Limb (tissue), 2 donors: ENCODE measurements around the gene WDFY4.

Experiments
- DNase-seq, 2 donors: peaks; one replicate each; pipeline ENCODE4 v3.0.0-alpha.2; 2016; ENCODE audit errors: extremely low spot score in 2 of 2

Gene WDFY4

DNA sequence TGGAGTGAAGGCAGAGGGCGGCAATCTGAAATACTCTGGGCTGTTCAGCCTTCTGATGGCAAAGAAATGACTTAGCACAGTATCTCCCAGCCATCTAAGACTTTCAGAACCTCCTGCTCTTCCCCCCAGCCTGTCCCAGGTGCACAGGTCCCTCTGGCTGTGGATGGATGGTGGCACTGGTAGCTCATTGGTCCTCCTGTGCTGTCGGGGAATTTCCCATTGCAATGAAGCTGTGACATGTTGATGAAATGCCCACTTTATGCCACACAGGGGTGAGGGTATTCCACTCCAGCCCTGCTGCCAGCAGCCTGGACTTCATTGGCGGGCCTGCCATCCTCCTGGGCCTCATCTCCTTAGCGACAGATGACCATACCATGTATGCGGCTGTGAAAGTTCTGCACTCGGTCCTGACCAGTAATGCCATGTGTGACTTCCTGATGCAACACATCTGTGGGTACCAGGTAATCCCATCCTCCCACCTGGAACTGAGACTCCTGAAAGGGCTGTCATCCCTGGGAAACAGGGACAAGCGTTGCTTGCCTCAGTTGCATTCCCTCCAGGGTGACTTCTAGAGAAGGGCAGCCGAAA lies 105.9 kb downstream of the WDFY4 start:
- DNase-seq, result no peak

GRCh38 chr10:48791267-48791928 lies 106.7 kb downstream of the WDFY4 start:
- no peak for DNase-seq

GRCh38 chr10:48792121-48792520 lies 107.4 kb downstream of the WDFY4 start:
- DNase-seq, result no peak

DNA sequence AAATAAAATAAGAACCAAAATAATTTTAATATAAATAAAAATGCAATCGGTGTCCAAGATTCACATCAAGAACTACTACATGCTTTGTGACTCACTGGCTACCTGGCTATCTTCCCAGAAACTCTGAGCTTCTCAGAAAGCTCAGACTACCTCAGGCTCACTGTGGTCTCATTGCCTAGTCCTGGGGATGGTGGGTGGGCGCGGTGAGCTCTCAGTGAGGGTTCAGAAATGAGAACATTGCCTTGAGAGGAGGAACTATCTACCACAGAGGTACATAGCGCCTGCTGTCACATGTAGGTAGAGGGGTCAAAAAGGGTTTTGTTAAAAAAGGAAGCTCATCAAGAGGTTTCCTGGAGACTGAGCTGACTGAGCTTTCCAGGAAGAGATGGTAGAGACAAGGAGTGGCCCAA lies 108.0 kb downstream of the WDFY4 start:
- no peak for DNase-seq

GRCh38 chr10:48794074-48794473 lies 109.4 kb downstream of the WDFY4 start:
- DNase-seq, result no peak

- DNase-seq, result no peak
Measured at GRCh38 chr10:48796713-48797245, 112.1 kb downstream of the WDFY4 start.

DNA sequence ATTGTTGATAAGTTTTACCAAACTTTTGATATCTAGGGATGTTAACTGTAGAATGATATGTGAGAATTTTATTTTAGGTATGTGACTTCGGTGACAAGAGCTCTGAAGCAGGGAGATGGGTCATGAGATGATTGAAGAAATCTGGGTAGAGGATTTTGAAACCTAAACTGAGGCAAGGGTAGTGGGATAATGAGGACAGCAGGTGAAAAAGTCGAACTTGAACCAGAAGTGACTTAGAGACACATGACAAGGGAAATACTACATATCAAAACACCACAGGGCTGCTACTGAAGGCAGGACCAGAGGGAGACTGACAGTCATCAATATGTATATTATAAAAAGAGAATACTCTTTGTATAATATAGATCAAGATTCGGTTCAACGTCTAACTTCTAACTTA lies 113.2 kb downstream of the WDFY4 start:
- DNase-seq, result no peak

GRCh38 chr10:48798481-48799254 lies 114.0 kb downstream of the WDFY4 start:
- no peak for DNase-seq

DNA sequence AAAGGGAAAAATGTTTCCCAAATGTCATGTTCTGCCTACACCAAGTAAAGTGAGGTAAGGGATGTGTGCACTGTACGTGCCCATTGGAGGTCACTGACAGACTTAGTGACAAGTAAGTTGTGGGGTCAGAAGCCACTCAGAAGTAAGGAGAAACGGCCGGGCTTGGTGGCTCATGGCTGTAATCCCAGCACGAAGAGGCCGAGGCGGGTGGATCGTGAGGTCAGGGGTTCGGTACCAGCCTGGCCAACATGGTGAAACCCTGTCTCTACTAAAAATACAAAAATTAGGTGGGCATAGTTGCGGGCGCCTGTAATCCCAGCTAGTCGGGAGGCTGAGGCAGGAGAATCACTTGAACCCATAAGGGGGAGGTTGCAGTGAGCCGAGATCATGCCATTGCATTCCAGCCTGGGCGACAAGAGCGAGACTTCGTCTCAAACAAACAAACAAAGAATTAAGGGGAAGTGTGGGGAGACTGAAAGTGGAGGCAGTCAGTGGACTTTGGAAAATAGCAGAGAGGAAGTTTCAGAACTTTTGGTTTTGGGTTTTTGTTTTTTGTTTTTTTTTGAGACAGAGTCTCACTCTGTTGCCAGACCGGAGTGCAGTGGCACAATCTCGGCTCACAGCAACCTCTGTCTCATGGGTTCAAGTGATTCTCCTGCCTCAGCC lies 114.8 kb downstream of the WDFY4 start:
- no peak for DNase-seq

DNA sequence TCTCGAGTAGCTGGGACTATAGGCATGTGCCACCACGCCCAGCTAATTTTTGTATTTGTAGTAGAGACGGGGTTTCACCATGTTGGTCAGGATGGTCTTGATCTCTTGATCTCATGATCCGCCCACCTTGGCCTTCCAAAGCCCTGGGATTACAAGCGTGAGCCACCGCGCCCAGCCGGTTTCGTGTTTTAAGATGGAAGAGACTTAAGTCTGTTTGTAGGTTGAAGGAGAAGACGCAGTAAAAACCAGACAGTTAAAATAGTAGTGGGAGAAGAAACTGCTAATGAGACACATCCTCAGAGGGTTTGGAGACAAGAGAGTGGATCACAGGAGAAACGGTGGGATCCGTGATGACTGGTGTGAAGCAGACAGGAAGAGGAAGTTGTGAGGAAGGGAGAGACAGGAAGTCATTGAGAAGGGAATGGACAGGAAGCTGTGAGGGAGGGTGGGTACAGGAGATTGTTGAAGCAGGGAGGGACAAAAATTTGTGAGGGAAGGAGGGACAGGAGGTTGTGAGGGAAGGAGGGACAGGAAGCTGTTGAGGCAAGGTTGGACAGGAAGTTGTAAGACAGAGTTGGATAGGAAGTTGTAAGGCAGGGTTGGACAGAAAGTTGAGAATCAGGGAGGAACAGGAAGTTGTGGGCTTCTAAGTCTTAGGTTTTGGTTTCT lies 115.5 kb downstream of the WDFY4 start:
- no peak for DNase-seq

GRCh38 chr10:48801001-48801421 lies 116.3 kb downstream of the WDFY4 start:
- DNase-seq, result no peak

DNA sequence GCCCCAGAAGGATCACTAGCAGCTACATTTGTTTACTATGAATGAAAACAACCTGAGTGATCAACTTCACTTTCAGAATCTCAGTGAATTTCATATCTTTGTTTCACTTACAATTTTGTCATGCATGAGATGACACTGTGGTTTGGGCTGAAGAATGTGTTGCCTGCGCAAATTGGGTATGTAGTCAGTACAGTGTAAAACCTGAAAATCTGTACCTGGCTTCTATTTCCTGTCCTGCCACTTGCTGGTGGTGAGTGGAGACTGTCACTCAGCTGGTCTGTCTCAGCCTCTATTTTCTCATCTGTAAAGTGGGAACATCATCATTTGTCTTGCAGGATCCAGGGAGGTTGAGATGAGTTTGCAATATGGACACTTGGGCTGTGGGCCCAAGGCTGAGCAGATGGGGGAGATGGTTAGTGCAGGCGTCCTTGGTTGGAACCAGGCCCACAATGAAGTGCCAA lies 118.0 kb downstream of the WDFY4 start:
- no peak for DNase-seq

DNA sequence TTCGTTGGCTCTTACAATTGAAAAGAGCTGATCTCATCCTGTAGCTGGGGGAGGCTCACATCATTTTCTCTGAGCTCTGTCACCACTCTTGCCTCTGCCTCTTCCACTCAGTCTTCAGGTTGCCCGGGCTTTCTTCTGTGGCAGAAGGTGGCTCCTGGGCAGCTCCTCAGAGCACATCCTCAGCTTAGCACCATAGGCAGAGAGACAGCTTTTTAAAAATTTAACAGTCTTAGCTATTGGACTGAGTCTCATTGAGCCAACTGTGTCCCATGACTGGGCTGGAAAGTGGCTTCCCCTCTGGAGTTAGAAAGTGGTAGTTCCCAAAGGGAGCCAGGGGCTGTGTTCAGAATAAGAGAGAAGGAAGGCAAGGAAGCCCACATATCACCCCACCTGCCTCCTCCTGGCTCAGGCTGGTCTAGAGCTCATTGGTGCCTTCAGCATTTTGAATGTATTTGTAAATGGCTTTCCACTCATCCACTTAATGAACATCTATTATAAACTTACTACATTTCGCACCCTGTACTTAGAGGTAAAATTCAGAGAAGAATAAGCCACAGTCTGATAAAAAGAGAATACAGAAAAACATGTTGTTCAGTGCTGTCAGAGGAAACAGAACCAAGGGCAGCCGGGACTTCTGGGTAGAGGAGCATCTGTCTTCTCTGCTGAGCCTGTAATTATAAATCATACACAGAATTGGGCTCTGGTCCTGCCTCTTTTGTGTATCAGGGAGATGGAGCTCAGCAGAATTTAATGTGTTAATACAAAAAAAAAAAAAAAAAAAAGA lies 119.3 kb downstream of the WDFY4 start:
- no peak for DNase-seq

- DNase-seq, result no peak
Measured at GRCh38 chr10:48804740-48805182, 120.1 kb downstream of the WDFY4 start.

DNA sequence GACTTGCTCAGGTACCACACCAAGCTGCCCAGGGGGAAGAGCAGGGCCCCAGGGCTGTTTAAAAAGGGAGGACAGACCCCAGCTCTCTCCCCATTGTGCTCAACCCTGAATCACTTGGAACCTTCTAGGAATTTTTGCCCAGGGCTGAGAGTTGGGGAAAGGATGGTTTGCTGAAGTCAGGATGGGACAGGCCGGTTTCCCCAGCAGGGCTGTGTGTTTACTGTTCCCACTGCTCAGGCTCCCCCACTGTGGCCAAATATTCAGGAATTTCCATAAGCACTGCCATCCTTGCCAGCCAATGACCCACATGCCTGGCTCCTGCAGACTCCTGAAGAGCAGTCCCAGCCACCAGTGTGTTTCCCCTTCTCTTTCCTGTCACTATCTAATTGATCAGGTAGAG lies 120.7 kb downstream of the WDFY4 start:
- DNase-seq, result no peak

GRCh38 chr10:48805848-48806247 lies 121.2 kb downstream of the WDFY4 start:
- no peak for DNase-seq

GRCh38 chr10:48806342-48806741 lies 121.7 kb downstream of the WDFY4 start:
- DNase-seq, result no peak

DNA sequence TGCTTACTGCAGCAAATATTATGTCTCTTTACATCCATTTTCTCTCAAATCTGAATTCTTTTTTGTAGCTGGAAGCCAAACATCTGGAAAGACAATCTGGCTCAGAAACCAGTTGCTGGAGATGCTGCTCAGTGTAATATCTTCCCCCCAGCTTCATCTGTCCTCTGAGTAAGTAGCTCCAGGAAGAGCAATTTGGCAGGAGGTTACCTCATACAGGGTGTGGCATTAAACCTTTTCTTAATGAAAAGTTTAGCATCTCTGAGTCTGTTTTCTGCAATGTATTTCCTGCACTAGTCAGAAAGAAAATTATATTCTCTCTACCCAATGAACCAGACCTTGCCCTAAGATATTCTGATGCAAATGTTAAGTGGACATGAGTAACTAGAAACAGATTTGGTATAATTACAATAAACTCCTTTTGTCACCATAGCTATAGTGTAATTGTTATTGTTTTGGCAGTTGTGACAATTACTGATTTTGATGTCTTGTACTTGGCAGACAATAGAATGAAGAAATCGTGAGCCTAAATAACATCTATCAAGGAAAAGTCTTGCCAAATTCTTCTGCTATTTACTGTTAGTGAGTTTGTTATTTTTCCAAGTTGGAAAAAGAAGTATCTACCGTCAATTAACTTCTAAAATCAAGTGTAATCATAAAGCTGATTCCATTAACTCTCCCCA lies 123.3 kb downstream of the WDFY4 start:
- DNase-seq, result peak in 1 of 2 donors; percentile 69

DNA sequence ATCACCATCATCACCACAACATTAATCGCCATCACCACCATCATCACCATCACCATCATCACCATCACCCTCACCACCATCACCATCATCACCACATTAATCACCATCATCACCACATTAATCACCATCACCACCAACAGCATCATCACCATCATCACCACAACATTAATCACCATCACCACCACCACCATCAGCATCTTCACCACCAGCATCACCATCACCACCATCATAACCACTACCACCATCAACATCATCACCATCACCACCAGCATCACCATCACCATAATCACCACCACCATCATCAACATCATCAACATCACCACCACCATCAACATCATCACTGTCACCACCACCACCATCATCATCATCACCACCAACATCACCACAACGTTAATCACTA lies 124.6 kb downstream of the WDFY4 start:
- no peak for DNase-seq

GRCh38 chr10:48811461-48811860 lies 126.8 kb downstream of the WDFY4 start:
- no peak for DNase-seq
